OCI-LY7 (cell line): ENCODE results near the gene ZNFX1.

Experiments
- CTCF ChIP-seq: fragments of 200-600 bp; sonication (generic); conservative IDR thresholded peaks from 2 replicates; pipeline ENCODE4 v1.5.1; 2014; ENCODE audit warnings: mild to moderate bottlenecking, antibody characterized with exemption, low read length, moderate library complexity, mixed read lengths
- EZH2phosphoT487 ChIP-seq: fragments of 200-600 bp; sonication (generic); IDR thresholded peaks from 2 replicates; pipeline ENCODE4 v1.6.1; 2018; ENCODE audit warnings: low read depth, borderline replicate concordance, mild to moderate bottlenecking, mixed run types, antibody characterized with exemption, low read length, moderate library complexity, mixed read lengths

GRCh38 chr20:49281059-49281912 is 3.4 kb upstream of the ZNFX1 start:
- TF ChIP-seq CTCF (no peak), EZH2phosphoT487 (no peak)
